Measurements from ENCODE around the gene KRTAP2-1. TPM values are rescaled to one million over a fixed set of nuclear protein-coding genes. Genes with fewer than 3 reads are reported as not detected.
"Not testable (repeated sequence)": the region's sequence is repeated elsewhere in the genome, so short reads cannot be mapped to it uniquely, and the experiment has no call there.

Gene KRTAP2-1
- polyA plus RNA-seq, 4 donors = not detected

GRCh38 chr17:41058741-41059140 lies 11.6 kb upstream of the KRTAP2-1 start:
- no peak for DNase-seq (ENCODE audit: low read depth in 4 of 4, low spot score in 2 of 4)

GRCh38 chr17:41057547-41057946 lies 10.4 kb upstream of the KRTAP2-1 start:
- DNase-seq (ENCODE audit: low read depth in 4 of 4, low spot score in 2 of 4) = no peak

- not testable (repeated sequence) for DNase-seq (ENCODE audit: low read depth in 4 of 4, low spot score in 2 of 4)
These were observed 8.0 kb upstream of the KRTAP2-1 start, which contains the start of gene KRTAP2-2 for GRCh38 chr17:41055130-41055529. Gene KRTAP2-2, minus strand, starts transcription at chr17:41055230. Its CDS starts 19 bp downstream, at chr17:41055211.

- not testable (repeated sequence) for DNase-seq (ENCODE audit: low read depth in 4 of 4, low spot score in 2 of 4)
These were observed 7.4 kb upstream of the KRTAP2-1 start for GRCh38 chr17:41054556-41054955.

- DNase-seq (ENCODE audit: low read depth in 4 of 4, low spot score in 2 of 4) = peak in 2 of 4 donors; percentile 6 to 19
These were observed 6.9 kb upstream of the KRTAP2-1 start for GRCh38 chr17:41054025-41054424.

GRCh38 chr17:41052566-41052965 lies 5.5 kb upstream of the KRTAP2-1 start:
- DNase-seq (ENCODE audit: low read depth in 4 of 4, low spot score in 2 of 4) = no peak

GRCh38 chr17:41049110-41049509 lies 2.0 kb upstream of the KRTAP2-1 start:
- DNase-seq (ENCODE audit: low read depth in 4 of 4, low spot score in 2 of 4) = no peak

GRCh38 chr17:41048441-41048840 lies 1.3 kb upstream of the KRTAP2-1 start:
- DNase-seq (ENCODE audit: low read depth in 4 of 4, low spot score in 2 of 4) = no peak

- DNase-seq (ENCODE audit: low read depth in 4 of 4, low spot score in 2 of 4) = no peak
These were observed 4.2 kb downstream of the KRTAP2-1 start for GRCh38 chr17:41042953-41043352.

GRCh38 chr17:41040783-41041571 lies 6.1 kb downstream of the KRTAP2-1 start, which contains the start of gene KRTAP1-1:
Gene KRTAP1-1, minus strand, starts transcription at chr17:41041450. Its CDS starts 53 bp downstream, at chr17:41041397.
- not testable (repeated sequence) for DNase-seq (ENCODE audit: low read depth in 4 of 4, low spot score in 2 of 4)

- no peak for DNase-seq (ENCODE audit: low read depth in 4 of 4, low spot score in 2 of 4)
These were observed 9.2 kb downstream of the KRTAP2-1 start for GRCh38 chr17:41037853-41038350.

- not testable (repeated sequence) for DNase-seq (ENCODE audit: low read depth in 4 of 4, low spot score in 2 of 4)
These were observed 12.7 kb downstream of the KRTAP2-1 start, which contains the start of gene KRTAP1-3 for GRCh38 chr17:41034346-41034935. Gene KRTAP1-3, minus strand, starts transcription at chr17:41034874. Its CDS starts 53 bp downstream, at chr17:41034821.

- no peak for DNase-seq (ENCODE audit: low read depth in 4 of 4, low spot score in 2 of 4)
These were observed 17.4 kb downstream of the KRTAP2-1 start, which contains the start of gene KRTAP1-4 for GRCh38 chr17:41029633-41030245. Gene KRTAP1-4, minus strand, starts transcription at chr17:41030195. Its CDS starts 117 bp downstream, at chr17:41030078.

GRCh38 chr17:41026715-41027471 lies 20.2 kb downstream of the KRTAP2-1 start, which contains the start of gene KRTAP1-5:
Gene KRTAP1-5, minus strand, starts transcription at chr17:41027208. Its CDS starts 53 bp downstream, at chr17:41027155.
- no peak for DNase-seq (ENCODE audit: low read depth in 4 of 4, low spot score in 2 of 4)

GRCh38 chr17:41024697-41025096 lies 22.4 kb downstream of the KRTAP2-1 start:
- no peak for DNase-seq (ENCODE audit: low read depth in 4 of 4, low spot score in 2 of 4)

GRCh38 chr17:41020336-41020735 lies 26.8 kb downstream of the KRTAP2-1 start:
- DNase-seq (ENCODE audit: low read depth in 4 of 4, low spot score in 2 of 4) = no peak

- DNase-seq (ENCODE audit: low read depth in 4 of 4, low spot score in 2 of 4) = no peak
These were observed 27.7 kb downstream of the KRTAP2-1 start for GRCh38 chr17:41019415-41019814.

- no peak for DNase-seq (ENCODE audit: low read depth in 4 of 4, low spot score in 2 of 4)
These were observed 28.6 kb downstream of the KRTAP2-1 start for GRCh38 chr17:41018541-41018940.

GRCh38 chr17:41016578-41017215 lies 30.4 kb downstream of the KRTAP2-1 start:
- DNase-seq (ENCODE audit: low read depth in 4 of 4, low spot score in 2 of 4) = no peak

- DNase-seq (ENCODE audit: low read depth in 4 of 4, low spot score in 2 of 4) = no peak
These were observed 31.7 kb downstream of the KRTAP2-1 start for GRCh38 chr17:41015454-41015853.
